Smooth muscle cell (in vitro differentiated cells): Measurements from ENCODE around the gene TMEM266. TPM values are rescaled to one million over a fixed set of nuclear protein-coding genes. Genes with fewer than 3 reads are reported as not detected.

Source experiments
- DNase-seq: peaks from one replicate; lab custom pipeline; 2025; ENCODE audit not compliant: unreplicated experiment; lab: John Stamatoyannopoulos, UW
- H2AFZ ChIP-seq: fragments of 200-600 bp; sonication (generic); 2 replicates; pipeline ENCODE4 v1.6.0; 2016; ENCODE audit warnings: antibody characterized with exemption, low read depth, mild to moderate bottlenecking
- H3F3A ChIP-seq: fragments of 200-600 bp; sonication (generic); 2 replicates; pipeline ENCODE4 v1.6.0; 2017; ENCODE audit warnings: antibody characterized with exemption, low read depth
- H3K27ac ChIP-seq: fragments of 200-600 bp; sonication (generic); 2 replicates; pipeline ENCODE4 v1.5.1; 2016; ENCODE audit warnings: low read depth, mild to moderate bottlenecking
- H3K27me3 ChIP-seq: fragments of 200-600 bp; sonication (generic); 2 replicates; pipeline ENCODE4 v1.6.1; 2016; ENCODE audit warnings: low read depth, mild to moderate bottlenecking
- H3K36me3 ChIP-seq: fragments of 200-600 bp; sonication (generic); 2 replicates; pipeline ENCODE4 v1.5.1; 2016; ENCODE audit warnings: low read depth
- H3K4me1 ChIP-seq: fragments of 200-600 bp; sonication (generic); 2 replicates; pipeline ENCODE4 v1.5.1; 2016; ENCODE audit warnings: low read depth
- H3K4me2 ChIP-seq: fragments of 200-600 bp; sonication (generic); 2 replicates; pipeline ENCODE4 v1.6.0; 2016; ENCODE audit warnings: mild to moderate bottlenecking
- H3K4me3 ChIP-seq: fragments of 200-600 bp; sonication (generic); 2 replicates; pipeline ENCODE4 v1.5.1; 2016; ENCODE audit warnings: mild to moderate bottlenecking
- H3K79me2 ChIP-seq: fragments of 200-600 bp; sonication (generic); 2 replicates; pipeline ENCODE4 v1.6.0; 2016; ENCODE audit warnings: low read depth, mild to moderate bottlenecking
- H3K9ac ChIP-seq: fragments of 200-600 bp; sonication (generic); 2 replicates; pipeline ENCODE4 v1.6.0; 2016; ENCODE audit warnings: low read depth
- H3K9me3 ChIP-seq: fragments of 200-600 bp; sonication (generic); replicated peaks from 2 replicates; pipeline ENCODE4 v1.5.1; 2016; ENCODE audit warnings: low read depth
- H4K20me1 ChIP-seq: fragments of 200-600 bp; sonication (generic); 2 replicates; pipeline ENCODE4 v1.6.0; 2016; ENCODE audit warnings: low read depth
- CTCF ChIP-seq: fragments of 200-600 bp; sonication (generic); IDR thresholded peaks from 2 replicates; pipeline ENCODE4 v1.5.1; 2017; ENCODE audit warnings: borderline replicate concordance, mild to moderate bottlenecking, antibody characterized with exemption; ENCODE audit not compliant: insufficient read depth, poor library complexity, severe bottlenecking
- WGBS: methylation state at CpG from one replicate; pipeline ENCODE4 v1.1.7; 2016; ENCODE audit warnings: low lambda C conversion rate; 5-methylcytosine and 5-hydroxymethylcytosine counted together
- polyA plus RNA-seq: library from polyadenylated mRNA; unstranded; fragments of >200 nt; fragmentation: Nextera tagmentation; extraction: Ambion mirVana; gene quantifications from 2 replicates; pipeline ENCODE4 v1.2.1, GENCODE V29; 2016
- total RNA-seq: library from RNA; depleted of rRNA; stranded (reverse); fragments of >200 nt; gene quantifications from 2 replicates; pipeline ENCODE4 v1.2.3, GENCODE V29; 2014

TMEM266 gene
- total and polyA plus RNA-seq, 2 experiments from 2014 or later: 0.27 TPM; not detected in 1

GRCh38 chr15:76200641-76201105 is 140.9 kb downstream of the TMEM266 start:
- H3K27ac ChIP-seq: no peak overlapping the region
- no peak overlapping the region for H3K9ac ChIP-seq
- H4K20me1 ChIP-seq: no peaks in the 10 kb centered on the region
- H3K4me3 ChIP-seq: no peak overlapping the region
- no peak for DNase-seq
- no peaks in the 10 kb centered on the region for H3F3A ChIP-seq
- H3K36me3 ChIP-seq: no peaks in the 10 kb centered on the region
- H3K79me2 ChIP-seq: no peaks in the 10 kb centered on the region
- H2AFZ ChIP-seq: no peak overlapping the region
- WGBS: 60% methylated on average over 5 of the region's 5 CpGs
- no peaks in the 10 kb centered on the region for H3K9me3 ChIP-seq
- peaks cover 8% of the 10 kb centered on the region for H3K4me1 ChIP-seq
- H3K27me3 ChIP-seq: no peaks in the 10 kb centered on the region
- TF ChIP-seq CTCF: no peak
- no peak overlapping the region for H3K4me2 ChIP-seq

- DNase-seq: no peak
- no peaks in the 10 kb centered on the region for H3K79me2 ChIP-seq
These were observed 141.9 kb downstream of the TMEM266 start for GRCh38 chr15:76201536-76202255.

GRCh38 chr15:76203346-76204108 is 143.7 kb downstream of the TMEM266 start:
- no peaks in the 10 kb centered on the region for H3F3A ChIP-seq
- H3K27me3 ChIP-seq: no peaks in the 10 kb centered on the region
- no peaks in the 10 kb centered on the region for H3K36me3 ChIP-seq
- TF ChIP-seq CTCF: no peak
- no peak overlapping the region for H2AFZ ChIP-seq
- no peaks in the 10 kb centered on the region for H3K79me2 ChIP-seq
- no peak overlapping the region for H3K4me2 ChIP-seq
- WGBS: 91% methylated on average over 23 of the region's 23 CpGs
- H4K20me1 ChIP-seq: no peaks in the 10 kb centered on the region
- H3K27ac ChIP-seq: no peak overlapping the region
- H3K4me1 ChIP-seq: no peaks in the 10 kb centered on the region
- H3K9ac ChIP-seq: no peak overlapping the region
- no peak for DNase-seq
- H3K4me3 ChIP-seq: no peak overlapping the region
- H3K9me3 ChIP-seq: no peaks in the 10 kb centered on the region

More at GRCh38 chr15:76201536-76202255, 141.9 kb downstream of the TMEM266 start:
- Histone ChIP-seq H3K4me3 (no peak overlapping the region), H3K27ac (no peak overlapping the region), H3F3A (no peaks in the 10 kb centered on the region), H3K4me2 (no peak overlapping the region), H2AFZ (no peak overlapping the region), H3K4me1 (peaks cover 5% of the 10 kb centered on the region), H3K9ac (no peak overlapping the region), H3K9me3 (no peaks in the 10 kb centered on the region), H4K20me1 (no peaks in the 10 kb centered on the region), H3K27me3 (no peaks in the 10 kb centered on the region), H3K36me3 (no peaks in the 10 kb centered on the region)
- WGBS: 88% methylated on average over 6 of the region's 6 CpGs
- no peak for TF ChIP-seq CTCF
